Stimulated activated CD8-positive, alpha-beta memory T cell treated with anti-CD3 and anti-CD28 coated beads, Interleukin-2, amount 100 ng/mL, for 48 hours (primary cell): ENCODE measurements around the gene LARP1.
"Not testable (repeated sequence)": the region's sequence is repeated elsewhere in the genome, so short reads cannot be mapped to it uniquely, and the experiment has no call there.

Source experiments
- DNase-seq, 2 donors: peaks; one replicate each; pipeline ENCODE4 v3.0.0-alpha.2; 2020; ENCODE audit warnings: low read depth in 2 of 2

LARP1 gene

GRCh38 chr5:154755361-154756008 lies at the start of gene LARP1:
Gene LARP1, plus strand, starts transcription at chr5:154755377. Its CDS starts 381 bp downstream, at chr5:154755758.
- no peak for DNase-seq

GRCh38 chr5:154706416-154706815 lies 48.8 kb upstream of the LARP1 start:
- DNase-seq: no peak

DNA sequence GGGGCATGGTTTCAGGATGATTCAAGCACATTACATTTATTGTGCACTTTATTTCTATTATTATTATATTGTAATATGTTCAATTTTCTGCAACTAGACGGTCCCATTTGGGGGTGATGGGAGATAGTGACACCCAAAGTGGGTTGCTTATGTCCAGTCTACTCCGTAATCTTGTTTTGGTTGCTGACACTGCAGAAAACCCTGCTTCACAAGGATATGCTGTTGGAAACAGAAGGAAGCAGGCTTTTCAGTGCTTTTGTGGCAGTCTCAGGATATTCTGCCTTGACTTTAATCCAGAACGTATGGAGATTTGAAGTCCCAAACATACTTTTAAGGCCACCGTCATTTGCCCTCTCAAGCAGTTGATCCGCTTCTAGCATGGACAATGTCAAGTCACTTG lies 47.5 kb upstream of the LARP1 start:
- no peak for DNase-seq

- DNase-seq: no peak
Observed at GRCh38 chr5:154708207-154708606, 47.0 kb upstream of the LARP1 start.

DNA sequence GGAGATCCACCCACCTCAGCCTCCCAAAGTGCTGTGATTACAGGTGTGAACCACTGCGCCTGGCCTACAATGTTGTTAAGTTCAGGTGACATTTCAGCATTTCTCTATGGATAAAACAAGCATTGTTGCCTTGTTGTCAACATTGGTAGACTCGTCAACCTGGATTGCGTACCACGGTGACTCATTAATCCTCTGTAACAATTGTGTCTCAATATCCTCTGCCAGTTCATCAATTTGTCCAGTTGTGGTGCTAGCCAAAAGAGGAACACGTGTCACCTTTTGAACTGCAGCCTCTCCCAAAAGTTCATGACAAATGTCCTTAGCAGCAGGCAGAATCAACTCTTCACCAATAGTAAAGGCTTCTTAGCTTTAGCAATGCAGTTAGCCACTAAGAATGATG lies 46.3 kb upstream of the LARP1 start:
- DNase-seq: no peak

DNA sequence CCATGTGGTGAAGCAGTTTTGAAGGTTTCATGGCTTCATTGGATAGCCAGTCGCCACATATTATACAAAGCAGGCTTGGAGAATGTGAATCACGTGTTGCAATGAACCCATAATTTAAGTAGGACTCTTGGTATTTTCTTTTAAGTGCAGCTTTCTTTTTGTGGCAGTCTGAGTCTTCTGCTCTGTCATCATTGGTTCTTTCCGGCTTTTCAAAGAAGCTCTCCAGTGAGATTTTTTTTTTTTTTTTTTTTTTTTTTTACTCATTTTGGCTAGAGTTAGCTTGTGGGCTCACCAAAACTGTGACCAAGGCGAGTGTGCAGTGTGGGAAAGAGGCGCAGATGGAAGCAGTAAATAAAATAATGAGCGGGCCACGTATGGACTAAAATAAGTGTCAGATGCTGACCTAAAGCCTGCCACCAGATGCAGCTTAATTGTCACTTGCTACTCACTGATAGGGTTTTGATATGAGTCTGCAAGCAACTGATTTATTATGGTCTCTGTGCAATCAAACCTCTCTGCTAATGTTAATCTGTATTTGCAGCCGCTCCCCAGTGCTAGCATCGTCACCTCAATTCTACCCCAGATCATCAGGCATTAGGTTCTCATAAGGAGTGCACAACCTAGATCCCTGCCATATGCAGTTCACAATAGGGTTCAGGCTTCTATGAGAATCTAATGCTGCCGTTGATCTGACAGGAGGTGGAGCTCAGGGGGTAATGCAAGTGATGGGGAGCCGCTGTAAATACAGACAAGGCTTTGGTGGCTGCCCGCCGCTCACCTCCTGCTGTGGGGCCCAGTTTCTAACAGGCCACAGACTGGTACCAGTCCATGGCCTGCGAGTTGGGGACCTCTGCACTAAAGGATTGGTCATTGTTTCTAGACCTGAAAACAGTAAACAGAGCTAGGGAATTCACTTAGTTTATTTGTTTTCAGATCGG lies 45.5 kb upstream of the LARP1 start:
- no peak for DNase-seq

DNA sequence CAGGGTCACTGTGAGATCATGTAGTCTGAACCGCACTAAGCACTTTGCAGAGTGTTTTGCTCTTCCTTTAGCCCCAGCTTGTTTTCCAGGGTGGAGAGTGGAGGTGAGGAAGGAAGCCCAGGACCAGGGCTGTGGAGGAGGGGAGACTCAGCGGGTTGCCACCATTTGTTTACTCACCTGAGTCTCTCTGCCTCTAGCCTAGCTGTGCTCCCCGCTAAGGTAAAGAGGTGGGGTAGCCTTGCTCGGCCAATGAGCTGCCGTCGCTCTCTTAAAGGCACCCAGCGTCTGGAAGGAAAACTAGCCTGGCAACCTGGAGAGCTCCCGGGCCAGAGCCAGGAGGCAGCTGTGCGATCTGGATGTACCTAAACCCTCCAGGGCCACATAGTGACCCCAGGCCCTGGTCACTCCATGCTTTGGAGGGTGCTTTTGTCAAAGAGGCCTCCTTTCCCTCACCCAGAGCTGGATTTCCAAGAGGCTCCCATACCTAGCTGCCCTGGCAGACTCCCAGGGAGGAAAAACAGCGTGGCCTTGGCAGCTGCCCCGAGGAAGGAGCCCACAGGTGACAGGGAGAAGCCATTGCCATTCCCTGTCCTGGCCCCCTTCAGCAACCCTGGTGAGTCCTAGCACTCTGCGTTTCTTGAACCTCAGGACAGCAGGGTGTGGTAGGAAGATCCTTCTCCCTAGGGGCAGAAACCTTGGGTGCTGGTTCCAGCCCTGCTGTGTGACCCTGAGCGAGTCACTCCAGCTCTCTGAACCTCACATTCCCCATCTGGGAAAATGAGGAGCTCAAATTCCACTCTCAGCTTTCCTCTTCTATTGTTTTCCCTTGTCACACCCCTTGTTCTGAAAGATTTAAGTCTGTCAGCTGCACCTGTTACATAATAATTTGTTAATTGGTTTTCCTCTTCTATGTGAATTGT lies 42.4 kb upstream of the LARP1 start:
- DNase-seq: no peak

DNA sequence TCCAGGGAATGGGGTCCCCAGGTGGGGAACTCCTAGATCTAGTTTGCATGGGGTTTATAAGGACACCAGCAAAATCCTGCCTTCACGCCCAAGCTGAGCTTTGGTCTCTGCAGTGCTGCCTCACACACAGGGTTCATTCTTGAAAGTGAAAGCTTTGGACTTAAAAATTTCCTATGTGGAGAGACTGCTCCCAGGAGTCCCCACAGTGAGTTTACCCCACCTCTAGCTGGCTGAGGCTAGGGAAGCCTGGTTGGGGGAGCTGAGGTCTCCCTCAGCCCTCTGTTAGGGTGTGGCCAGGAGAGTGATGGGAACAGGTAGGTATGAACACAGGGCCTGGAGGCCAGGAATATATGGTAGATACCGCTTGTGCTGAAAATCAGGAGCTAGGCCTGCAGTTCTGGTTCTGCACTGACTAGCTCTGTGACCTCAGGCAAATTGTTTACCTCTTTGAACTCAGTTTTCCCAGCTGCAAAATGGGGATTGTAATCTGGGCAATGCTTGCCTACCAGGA lies 41.5 kb upstream of the LARP1 start:
- DNase-seq: no peak

DNA sequence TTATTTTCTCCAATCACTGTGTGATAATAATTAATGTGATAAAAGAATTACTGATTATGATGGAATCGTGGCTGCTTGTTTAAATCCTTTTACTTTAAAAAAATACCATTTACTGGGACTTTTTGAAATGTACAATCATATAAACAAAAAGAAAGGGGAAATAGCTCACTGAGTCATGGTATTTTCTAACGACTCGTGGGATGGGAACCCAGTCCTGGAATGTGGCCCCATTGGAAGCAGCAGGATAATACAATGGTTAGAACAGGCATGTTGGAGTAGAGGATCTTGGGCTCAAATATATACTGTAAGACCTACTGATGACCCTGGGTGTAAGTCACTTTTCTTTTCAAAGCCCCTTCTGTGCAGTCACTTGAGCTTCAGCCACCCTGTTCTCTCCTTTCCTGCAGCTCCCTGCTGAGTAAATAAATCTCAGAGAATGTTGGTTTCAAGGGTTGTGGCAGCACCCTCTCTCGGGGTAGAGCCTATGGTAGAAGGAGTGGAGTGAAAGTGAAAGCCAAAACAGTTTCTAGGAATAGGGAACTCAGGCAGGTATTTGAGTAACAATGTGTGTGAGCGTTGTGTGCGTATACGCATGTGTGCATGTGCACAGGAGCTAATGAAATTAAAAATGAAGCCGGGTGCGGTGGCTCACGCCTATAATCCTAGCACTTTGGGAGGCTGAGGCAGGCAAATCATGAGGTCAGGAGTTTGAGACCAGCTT lies 40.8 kb upstream of the LARP1 start:
- DNase-seq: no peak

- no peak for DNase-seq
Observed at GRCh38 chr5:154721481-154722058, 33.6 kb upstream of the LARP1 start.

DNA sequence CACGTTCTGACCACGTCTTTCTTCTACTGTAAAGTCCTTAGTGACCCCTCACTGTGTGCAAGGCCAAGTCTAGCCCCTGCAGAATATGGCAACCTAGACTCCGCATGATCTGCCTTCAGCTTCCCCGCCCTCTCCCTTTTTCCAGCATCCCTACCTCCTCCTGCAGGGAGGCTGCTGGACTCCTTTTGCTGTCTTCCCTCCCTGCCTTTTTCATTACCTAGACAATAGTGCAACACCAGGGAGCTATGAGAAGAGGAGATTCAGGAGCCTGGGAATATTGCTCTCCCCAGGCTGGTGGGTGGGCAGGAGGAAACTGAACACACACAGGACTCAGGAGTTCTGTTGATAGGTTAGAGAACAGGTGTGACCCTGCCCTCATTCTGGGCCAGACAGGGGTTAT lies 33.1 kb upstream of the LARP1 start:
- no peak for DNase-seq

- no peak for DNase-seq
Observed at GRCh38 chr5:154722936-154723335, 32.2 kb upstream of the LARP1 start.

DNA sequence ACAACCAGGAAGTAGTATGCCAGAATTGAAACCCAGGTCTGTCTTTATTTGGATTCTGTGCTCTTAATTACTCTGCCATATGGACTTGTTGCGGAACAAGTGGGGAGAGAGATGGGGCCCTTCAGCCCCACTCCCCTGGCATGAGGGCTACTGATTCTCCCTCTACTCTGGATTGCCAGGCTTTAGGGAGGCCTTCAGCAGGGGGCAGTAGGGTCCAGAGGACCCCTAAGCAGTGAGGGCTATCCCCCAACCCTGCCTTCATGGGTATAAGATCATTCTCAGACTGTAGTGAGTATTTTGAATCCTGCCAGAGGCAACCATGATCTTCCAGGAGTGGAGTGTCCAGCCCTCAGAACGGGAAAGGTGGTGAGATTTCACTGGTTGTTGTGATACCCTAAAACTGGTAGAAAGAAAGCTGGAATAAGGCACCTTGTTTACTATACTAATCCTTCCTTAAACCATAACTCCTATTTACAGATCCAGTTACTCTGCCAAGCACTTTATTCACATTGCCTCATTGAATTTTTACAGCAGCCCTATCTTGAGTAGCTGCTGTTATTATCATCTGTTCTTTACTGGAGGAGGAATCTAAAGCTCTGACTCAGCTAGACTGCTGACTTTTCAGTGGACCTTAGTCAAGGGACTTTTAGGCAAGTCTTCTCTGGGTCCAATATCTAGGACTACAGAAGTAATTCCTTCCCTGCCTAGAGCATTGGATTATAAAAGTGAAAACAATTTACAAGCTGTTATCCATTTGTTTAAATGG lies 31.3 kb upstream of the LARP1 start:
- no peak for DNase-seq

- no peak for DNase-seq
Observed at GRCh38 chr5:154727361-154727760, 27.8 kb upstream of the LARP1 start.

DNA sequence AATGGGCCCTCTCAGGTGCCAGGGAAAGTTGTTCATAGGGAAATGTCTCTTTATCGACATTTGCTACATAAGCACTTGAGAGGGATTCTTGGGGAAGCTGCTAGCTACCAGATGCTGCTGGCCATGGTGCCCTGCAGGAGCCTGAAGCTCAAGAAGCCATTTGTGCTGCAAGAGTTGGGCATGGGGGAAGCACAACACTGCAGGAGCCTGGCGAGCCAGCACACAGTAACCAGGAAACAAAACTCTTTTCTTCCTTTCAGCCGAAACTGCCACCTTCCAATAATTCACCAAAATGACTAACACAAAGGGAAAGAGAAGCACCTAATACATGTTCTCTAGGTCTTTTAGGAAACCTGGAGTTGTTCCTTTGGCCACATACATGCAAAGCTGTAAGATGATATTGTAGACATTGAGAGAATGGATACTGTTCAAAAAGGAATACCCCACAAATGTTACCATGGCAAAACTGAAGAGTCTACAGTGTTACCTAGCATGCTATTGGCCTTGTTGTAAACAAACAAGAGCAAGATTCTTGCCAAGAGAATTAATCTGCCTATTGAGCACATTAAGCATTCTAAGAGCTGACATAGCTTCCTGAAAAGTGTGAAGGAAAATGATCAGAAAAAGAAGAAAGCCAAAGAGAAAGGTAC lies 26.1 kb upstream of the LARP1 start:
- DNase-seq: no peak

DNA sequence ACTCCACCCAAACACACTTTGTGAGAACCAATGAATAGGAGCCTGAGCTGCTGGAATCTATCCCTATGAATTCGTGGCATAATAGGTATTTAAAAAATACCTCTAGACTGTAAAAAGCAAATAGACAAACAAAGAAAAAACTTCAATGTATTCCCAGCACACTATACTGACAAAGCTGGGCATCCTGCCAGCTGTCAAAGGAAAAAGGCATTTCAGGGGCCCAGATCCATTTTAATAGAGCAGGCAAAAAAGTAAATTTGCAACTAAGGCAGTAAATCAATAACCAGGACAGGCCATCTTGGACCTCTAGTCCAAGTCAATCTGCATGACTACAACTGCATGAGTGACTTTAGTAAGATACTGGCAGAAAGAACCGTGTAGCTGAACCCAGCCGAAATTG lies 25.6 kb upstream of the LARP1 start:
- DNase-seq: no peak

DNA sequence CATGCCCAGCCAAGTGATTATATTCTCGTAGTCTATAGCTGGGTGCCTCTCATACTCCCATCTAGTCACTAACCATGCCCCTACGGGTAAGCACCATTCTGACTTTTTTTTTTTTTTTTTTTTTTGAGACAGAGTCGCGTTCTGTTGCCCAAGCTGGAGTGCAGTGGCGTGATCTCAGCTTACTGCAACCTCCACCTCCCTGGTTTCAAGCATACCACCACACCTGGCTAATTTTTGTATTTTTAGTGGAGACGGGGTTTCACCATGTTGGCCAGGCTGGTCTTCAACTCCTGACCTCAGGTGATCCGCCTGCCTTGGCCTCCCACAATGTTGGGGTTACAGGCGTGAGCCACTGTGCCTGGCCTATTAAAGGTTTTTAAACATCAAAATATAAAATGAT lies 24.4 kb upstream of the LARP1 start:
- not testable (repeated sequence) for DNase-seq

GRCh38 chr5:154732212-154732611 lies 23.0 kb upstream of the LARP1 start:
- no peak for DNase-seq
